ENCODE results near the gene HOXA7.

HOXA7 gene

DNA sequence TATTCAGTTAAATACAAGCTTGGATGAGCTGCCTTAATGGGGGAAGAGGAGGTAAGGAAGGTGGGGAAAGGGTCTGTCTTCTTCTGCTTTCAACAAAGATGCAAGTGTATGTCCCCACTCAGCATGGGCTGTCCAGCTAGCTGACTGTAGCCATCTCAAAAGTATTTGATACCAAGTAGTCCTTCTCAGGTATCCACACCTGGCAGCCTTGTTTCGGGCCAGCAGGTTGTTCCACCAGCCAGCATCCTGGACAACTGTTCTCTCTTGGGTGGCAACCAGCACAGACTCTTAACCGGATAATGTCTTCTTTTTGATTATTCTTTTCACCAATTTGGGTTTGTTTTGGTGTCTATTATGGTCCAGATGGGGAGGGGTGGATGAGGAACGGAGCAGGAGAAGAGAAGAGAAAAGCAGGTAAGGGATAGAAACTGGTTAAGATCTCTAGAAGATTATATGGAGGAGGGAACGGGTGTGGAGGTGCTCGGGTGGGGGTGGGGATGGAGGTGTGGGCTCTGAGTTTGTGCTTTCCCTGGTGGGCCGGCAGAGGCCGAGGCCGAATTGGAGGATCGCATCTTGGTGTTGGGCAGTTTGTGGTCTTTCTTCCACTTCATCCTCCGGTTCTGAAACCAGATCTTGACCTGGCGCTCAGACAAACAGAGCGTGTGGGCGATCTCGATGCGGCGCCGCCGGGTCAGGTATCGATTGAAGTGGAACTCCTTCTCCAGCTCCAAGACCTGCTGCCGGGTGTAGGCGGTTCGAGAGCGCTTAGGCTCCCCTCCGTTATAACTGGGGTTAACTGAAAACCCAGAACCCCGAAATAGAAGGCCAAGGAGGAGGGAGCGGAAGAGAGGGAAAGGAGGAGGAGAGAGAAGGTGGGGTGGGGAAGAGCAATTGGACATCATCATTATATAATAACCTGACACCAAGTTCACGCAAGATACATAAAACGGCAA is 27.4 kb downstream of the HOXA7 start:
- no peak for DNase-seq (ENCODE audit: insufficient read length, low spot score)
- TF ChIP-seq POU2F2 (IDR thresholded peaks at IDR 0.05; ENCODE audit: low read depth, low read length) (no peak), SPI1 (IDR thresholded peaks at IDR 0.05; ENCODE audit: low read depth, low read length) (no peak), POLR2A (IDR thresholded peaks at IDR 0.05; ENCODE audit: low read depth, low read length) (no peak), PAX5 (IDR thresholded peaks at IDR 0.05; ENCODE audit: insufficient read depth, low read length, severe bottlenecking) (no peak), POLR2AphosphoS5 (IDR thresholded peaks at IDR 0.05; ENCODE audit: low read depth, low read length) (no peak), TAF1 (IDR thresholded peaks at IDR 0.05; ENCODE audit: low read depth, low read length) (no peak)
- FAIRE-seq: no peak

- DNase-seq (ENCODE audit: insufficient read length, low spot score) (no peak), FAIRE-seq (no peak)
- no peak for TF ChIP-seq SPI1 (IDR thresholded peaks at IDR 0.05; ENCODE audit: low read depth, low read length)
Measured at GRCh38 chr7:27128034-27128433, 28.4 kb downstream of the HOXA7 start.

- TF ChIP-seq POU2F2 (IDR thresholded peaks at IDR 0.05; ENCODE audit: low read depth, low read length) (no peak), PAX5 (IDR thresholded peaks at IDR 0.05; ENCODE audit: insufficient read depth, low read length, severe bottlenecking) (no peak), POLR2AphosphoS5 (IDR thresholded peaks at IDR 0.05; ENCODE audit: low read depth, low read length) (no peak), SPI1 (IDR thresholded peaks at IDR 0.05; ENCODE audit: low read depth, low read length) (no peak), TAF1 (IDR thresholded peaks at IDR 0.05; ENCODE audit: low read depth, low read length) (no peak), POLR2A (IDR thresholded peaks at IDR 0.05; ENCODE audit: low read depth, low read length) (no peak)
- no peak for FAIRE-seq
- no peak for DNase-seq (ENCODE audit: insufficient read length, low spot score)
Measured at GRCh38 chr7:27126596-27127327, 29.7 kb downstream of the HOXA7 start.

GRCh38 chr7:27125986-27126394 is 30.5 kb downstream of the HOXA7 start:
- TF ChIP-seq POU2F2 (IDR thresholded peaks at IDR 0.05; ENCODE audit: low read depth, low read length): no peak
- TF ChIP-seq POLR2AphosphoS5 (IDR thresholded peaks at IDR 0.05; ENCODE audit: low read depth, low read length): no peak
- TF ChIP-seq PAX5 (IDR thresholded peaks at IDR 0.05; ENCODE audit: insufficient read depth, low read length, severe bottlenecking): no peak
- no peak for DNase-seq (ENCODE audit: insufficient read length, low spot score)
- FAIRE-seq: no peak

DNA sequence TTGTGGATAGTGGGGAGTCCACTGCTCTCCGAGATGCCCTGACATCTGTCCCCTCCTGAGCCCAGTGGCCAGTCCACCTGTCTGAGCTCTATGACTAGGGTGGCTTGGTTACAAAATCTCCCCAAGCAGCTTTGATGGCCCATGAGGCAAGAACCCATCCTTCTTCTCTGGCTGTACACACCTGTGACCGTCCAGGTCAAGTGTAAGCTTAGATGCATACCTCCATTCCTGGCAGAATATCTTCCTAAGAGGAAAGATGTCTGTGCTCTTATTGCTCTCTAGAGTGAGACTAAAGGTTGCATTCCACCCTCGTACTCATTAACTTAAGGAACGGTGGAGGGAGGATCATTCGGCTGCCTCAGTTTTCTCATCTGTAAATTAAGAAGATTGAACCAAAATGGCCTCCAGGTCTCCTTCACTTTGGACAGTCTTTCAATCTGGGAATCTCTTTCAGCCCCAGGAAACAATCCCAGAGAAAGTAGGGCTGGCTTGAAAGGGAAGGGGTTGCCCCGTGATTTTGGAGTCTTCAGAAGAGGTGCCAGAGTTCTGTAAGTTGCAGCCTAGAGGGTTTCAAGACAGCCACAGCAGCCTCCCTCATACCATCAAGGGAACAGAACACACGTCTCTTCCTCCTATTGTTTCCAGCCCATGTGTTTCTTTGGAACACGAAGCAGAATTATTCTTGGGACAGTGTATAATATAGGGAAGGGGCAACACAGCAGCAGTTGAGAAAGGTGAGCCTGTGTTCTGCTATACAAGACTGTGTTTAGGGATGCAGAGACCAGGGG is 31.4 kb downstream of the HOXA7 start:
- FAIRE-seq (no peak), DNase-seq (ENCODE audit: insufficient read length, low spot score) (no peak)
- no peak for TF ChIP-seq POU2F2 (IDR thresholded peaks at IDR 0.05; ENCODE audit: low read depth, low read length)
- no peak for TF ChIP-seq POLR2AphosphoS5 (IDR thresholded peaks at IDR 0.05; ENCODE audit: low read depth, low read length)
- no peak for TF ChIP-seq POLR2A (IDR thresholded peaks at IDR 0.05; ENCODE audit: low read depth, low read length)
- no peak for TF ChIP-seq PAX5 (IDR thresholded peaks at IDR 0.05; ENCODE audit: insufficient read depth, low read length, severe bottlenecking)
- no peak for TF ChIP-seq TAF1 (IDR thresholded peaks at IDR 0.05; ENCODE audit: low read depth, low read length)
- no peak for TF ChIP-seq SPI1 (IDR thresholded peaks at IDR 0.05; ENCODE audit: low read depth, low read length)

DNA sequence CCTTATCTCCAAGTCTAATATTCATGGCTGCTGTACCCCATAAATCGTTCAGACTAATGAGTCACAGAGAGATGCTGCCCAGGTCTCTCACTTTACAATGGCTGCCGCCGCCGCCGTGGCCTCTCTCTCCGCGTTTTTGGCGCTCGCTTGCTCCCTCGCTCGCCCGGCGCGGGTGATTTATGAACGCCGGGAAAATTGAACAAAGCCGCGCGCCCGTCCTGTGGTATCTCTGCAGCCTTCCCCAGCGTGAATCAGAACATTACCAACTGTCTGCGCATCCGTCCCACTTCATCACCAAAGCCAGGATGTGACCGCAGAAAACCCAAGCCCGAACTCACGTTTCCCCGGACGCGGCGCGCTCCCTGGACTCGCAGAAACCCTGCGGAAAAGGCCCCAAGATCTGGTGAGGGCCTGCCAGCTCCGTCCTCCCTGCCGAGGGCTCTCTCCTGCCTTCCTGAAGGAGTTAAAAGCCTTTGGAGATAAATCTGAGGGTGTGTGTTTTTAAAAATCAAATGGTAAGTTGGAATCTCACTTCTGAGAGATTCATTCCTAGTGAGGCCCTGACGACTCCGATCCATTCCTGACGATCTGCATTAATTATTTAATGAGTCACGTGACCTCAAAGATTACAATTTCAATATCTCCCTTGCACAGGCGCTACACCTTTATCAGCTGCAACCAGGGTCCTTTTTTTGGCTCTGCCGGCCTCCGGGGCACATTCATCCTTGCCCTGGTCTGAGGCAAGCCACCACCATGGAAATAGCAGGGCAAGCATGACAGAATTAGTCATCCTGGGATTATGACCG is 32.2 kb downstream of the HOXA7 start:
- no peak for TF ChIP-seq PAX5 (IDR thresholded peaks at IDR 0.05; ENCODE audit: insufficient read depth, low read length, severe bottlenecking)
- no peak for TF ChIP-seq POLR2A (IDR thresholded peaks at IDR 0.05; ENCODE audit: low read depth, low read length)
- no peak for TF ChIP-seq TAF1 (IDR thresholded peaks at IDR 0.05; ENCODE audit: low read depth, low read length)
- no peak for TF ChIP-seq POLR2AphosphoS5 (IDR thresholded peaks at IDR 0.05; ENCODE audit: low read depth, low read length)
- no peak for TF ChIP-seq SPI1 (IDR thresholded peaks at IDR 0.05; ENCODE audit: low read depth, low read length)
- TF ChIP-seq POU2F2 (IDR thresholded peaks at IDR 0.05; ENCODE audit: low read depth, low read length): no peak
- DNase-seq (ENCODE audit: insufficient read length, low spot score): no peak
- FAIRE-seq: no peak

DNA sequence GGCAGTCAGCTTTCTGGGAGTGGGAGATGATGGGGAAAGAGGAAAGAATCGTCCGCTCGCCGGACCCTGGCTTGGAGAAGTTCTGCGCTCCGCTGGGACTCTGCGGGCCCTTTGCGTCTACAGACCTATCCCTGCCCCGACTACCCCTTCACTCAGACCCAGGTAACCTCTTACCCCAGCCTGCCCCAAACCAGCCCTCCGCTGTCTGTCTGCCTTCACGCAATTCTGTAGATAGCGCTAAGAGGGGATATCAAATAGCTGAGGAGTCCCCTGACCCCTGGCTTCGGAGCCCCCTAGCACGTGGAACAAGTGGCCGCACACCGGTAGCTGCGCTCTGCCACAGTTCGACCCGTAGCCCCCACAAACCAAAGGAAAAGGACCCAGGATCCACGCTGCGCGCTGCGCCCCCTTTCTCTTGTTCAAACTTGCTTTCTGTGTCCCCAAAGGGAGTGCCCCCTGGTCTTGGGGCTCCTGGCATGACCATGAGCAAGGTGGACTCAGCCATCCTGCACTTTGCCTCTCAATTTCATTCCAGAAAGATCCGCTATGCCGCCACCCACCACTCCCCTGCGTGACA is 32.9 kb downstream of the HOXA7 start:
- no peak for FAIRE-seq
- no peak for TF ChIP-seq PAX5 (IDR thresholded peaks at IDR 0.05; ENCODE audit: insufficient read depth, low read length, severe bottlenecking)
- TF ChIP-seq POU2F2 (IDR thresholded peaks at IDR 0.05; ENCODE audit: low read depth, low read length): no peak
- TF ChIP-seq TAF1 (IDR thresholded peaks at IDR 0.05; ENCODE audit: low read depth, low read length): no peak
- TF ChIP-seq POLR2A (IDR thresholded peaks at IDR 0.05; ENCODE audit: low read depth, low read length): no peak
- no peak for TF ChIP-seq POLR2AphosphoS5 (IDR thresholded peaks at IDR 0.05; ENCODE audit: low read depth, low read length)
- no peak for TF ChIP-seq SPI1 (IDR thresholded peaks at IDR 0.05; ENCODE audit: low read depth, low read length)
- no peak for DNase-seq (ENCODE audit: insufficient read length, low spot score)

DNA sequence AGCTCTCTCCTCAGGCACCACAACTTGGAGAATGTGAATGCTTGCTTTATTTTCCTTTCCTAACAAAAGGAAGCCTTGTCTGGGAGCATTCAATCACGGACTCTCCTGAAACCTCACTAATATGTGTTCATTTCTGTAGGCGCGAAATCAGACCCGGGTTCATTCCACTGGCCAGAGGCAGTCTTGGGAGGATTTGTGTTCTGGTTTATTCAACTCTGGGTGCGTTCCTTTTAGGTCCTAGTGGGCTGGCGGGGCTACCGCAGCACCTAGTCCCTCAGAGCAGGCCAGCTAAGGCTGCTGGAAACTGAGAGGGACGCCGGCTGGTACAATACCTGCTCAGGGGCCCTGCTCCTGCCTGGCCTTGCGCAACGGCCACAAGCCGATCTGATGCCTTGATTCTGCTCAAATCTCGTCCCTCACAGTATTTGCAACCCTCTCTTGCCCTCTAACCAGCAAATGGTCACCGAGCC is 33.4 kb downstream of the HOXA7 start:
- TF ChIP-seq PAX5 (IDR thresholded peaks at IDR 0.05; ENCODE audit: insufficient read depth, low read length, severe bottlenecking) (no peak), TAF1 (IDR thresholded peaks at IDR 0.05; ENCODE audit: low read depth, low read length) (no peak), POLR2AphosphoS5 (IDR thresholded peaks at IDR 0.05; ENCODE audit: low read depth, low read length) (no peak), SPI1 (IDR thresholded peaks at IDR 0.05; ENCODE audit: low read depth, low read length) (no peak), POLR2A (IDR thresholded peaks at IDR 0.05; ENCODE audit: low read depth, low read length) (no peak), POU2F2 (IDR thresholded peaks at IDR 0.05; ENCODE audit: low read depth, low read length) (no peak)
- DNase-seq (ENCODE audit: insufficient read length, low spot score) (no peak), FAIRE-seq (no peak)
